Suprapubic skin (tissue), 3 donors: Measurements from ENCODE around the gene TMEM109.

ENCODE experiments used
- EP300 ChIP-seq: sonication (generic); formaldehyde crosslinking; IDR thresholded peaks from one replicate; pipeline ENCODE4 v1.6.1; 2017; ENCODE audit warnings: antibody characterized with exemption
- TF ChIP-seq, protein P1 (sequence below), 2 donors: fragments of 200-600 bp in 1 of 2; fragments of 450-650 bp in 1 of 2; sonication (generic) in 1 of 2; IDR thresholded peaks; one replicate each; pipeline ENCODE4 v1.5.1; 2016 to 2019; ENCODE audit warnings: antibody characterized with exemption in 2 of 2, mild to moderate bottlenecking in 1 of 2, moderate library complexity in 1 of 2

DNA sequence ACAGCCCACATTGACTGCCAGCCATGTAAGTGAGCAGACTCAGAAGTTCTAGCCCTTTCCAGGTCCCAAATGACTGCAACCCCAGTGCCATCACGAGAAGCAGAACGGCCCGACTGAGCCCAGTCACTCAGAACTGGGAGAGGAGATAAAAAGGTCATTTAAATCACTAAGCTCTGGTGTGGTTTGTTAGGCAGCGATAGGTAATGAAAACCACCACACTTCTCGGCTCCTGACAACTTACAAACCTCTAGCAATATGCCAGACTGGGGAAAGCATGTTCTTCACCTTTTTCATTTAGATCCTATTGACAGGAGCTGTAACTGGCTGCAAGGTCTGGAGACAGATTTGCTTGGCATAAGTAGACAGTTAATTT lies 31.3 kb downstream of the TMEM109 start:
- TF ChIP-seq, protein P1, sequence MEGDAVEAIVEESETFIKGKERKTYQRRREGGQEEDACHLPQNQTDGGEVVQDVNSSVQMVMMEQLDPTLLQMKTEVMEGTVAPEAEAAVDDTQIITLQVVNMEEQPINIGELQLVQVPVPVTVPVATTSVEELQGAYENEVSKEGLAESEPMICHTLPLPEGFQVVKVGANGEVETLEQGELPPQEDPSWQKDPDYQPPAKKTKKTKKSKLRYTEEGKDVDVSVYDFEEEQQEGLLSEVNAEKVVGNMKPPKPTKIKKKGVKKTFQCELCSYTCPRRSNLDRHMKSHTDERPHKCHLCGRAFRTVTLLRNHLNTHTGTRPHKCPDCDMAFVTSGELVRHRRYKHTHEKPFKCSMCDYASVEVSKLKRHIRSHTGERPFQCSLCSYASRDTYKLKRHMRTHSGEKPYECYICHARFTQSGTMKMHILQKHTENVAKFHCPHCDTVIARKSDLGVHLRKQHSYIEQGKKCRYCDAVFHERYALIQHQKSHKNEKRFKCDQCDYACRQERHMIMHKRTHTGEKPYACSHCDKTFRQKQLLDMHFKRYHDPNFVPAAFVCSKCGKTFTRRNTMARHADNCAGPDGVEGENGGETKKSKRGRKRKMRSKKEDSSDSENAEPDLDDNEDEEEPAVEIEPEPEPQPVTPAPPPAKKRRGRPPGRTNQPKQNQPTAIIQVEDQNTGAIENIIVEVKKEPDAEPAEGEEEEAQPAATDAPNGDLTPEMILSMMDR (IDR thresholded peaks at IDR 0.05) = no peak
- TF ChIP-seq EP300 = no peak
